ENCODE measurements around the gene ATP10A. TPM values are rescaled to one million over a fixed set of nuclear protein-coding genes. Genes with fewer than 3 reads are reported as not detected.

ATP10A gene
- total RNA-seq, 6 experiments from 2014 or later: 31.0 to 39.5 (median 33.9) TPM

GRCh38 chr15:25838191-25838870 is 24.8 kb downstream of the ATP10A start:
- H3K27me3 Mint-ChIP-seq (ENCODE audit: insufficient read depth): peaks cover 2% of the 10 kb centered on the region
- no peaks in the 10 kb centered on the region for H3K9me3 Mint-ChIP-seq
- no peak overlapping the region for H3K4me3 Mint-ChIP-seq
- no peaks in the 10 kb centered on the region; the same call in 1 of the 2 replicates for H3K4me1 Mint-ChIP-seq (ENCODE audit: low read depth)
- peak overlapping the region; percentile 12; the same call in 1 of the 2 replicates for H3K27ac Mint-ChIP-seq
- no peak for TF ChIP-seq CTCF (IDR thresholded peaks at IDR 0.05)
- peaks cover 6% of the 10 kb centered on the region for H3K36me3 Mint-ChIP-seq (ENCODE audit: low read depth)
- no peak for DNase-seq

- Mint-ChIP-seq H3K4me3 (peak overlapping the region; percentile 85), H3K36me3 (ENCODE audit: low read depth) (peaks cover 23% of the 10 kb centered on the region), H3K9me3 (no peaks in the 10 kb centered on the region), H3K27ac (peak overlapping the region; percentile 99), H3K27me3 (ENCODE audit: insufficient read depth) (peaks cover 2% of the 10 kb centered on the region), H3K4me1 (ENCODE audit: low read depth) (peaks cover 56% of the 10 kb centered on the region)
- no peak for DNase-seq
- no peak for TF ChIP-seq CTCF (IDR thresholded peaks at IDR 0.05)
These were observed 31.0 kb downstream of the ATP10A start for GRCh38 chr15:25832158-25832557.

- peak; percentile 98 for DNase-seq
- H3K27me3 Mint-ChIP-seq (ENCODE audit: insufficient read depth): peaks cover 2% of the 10 kb centered on the region; the same call in 1 of the 2 replicates
- H3K4me3 Mint-ChIP-seq: peak overlapping the region; percentile 85
- H3K27ac Mint-ChIP-seq: peak overlapping the region; percentile 99
- peaks cover 26% of the 10 kb centered on the region for H3K36me3 Mint-ChIP-seq (ENCODE audit: low read depth)
- TF ChIP-seq CTCF (IDR thresholded peaks at IDR 0.05): no peak
- no peaks in the 10 kb centered on the region for H3K9me3 Mint-ChIP-seq
- peaks cover 58% of the 10 kb centered on the region for H3K4me1 Mint-ChIP-seq (ENCODE audit: low read depth)
These were observed 32.2 kb downstream of the ATP10A start for GRCh38 chr15:25830844-25831451.

- Mint-ChIP-seq H3K4me3 (peak overlapping the region; percentile 53), H3K9me3 (no peaks in the 10 kb centered on the region), H3K27me3 (ENCODE audit: insufficient read depth) (peaks cover 2% of the 10 kb centered on the region; the same call in 1 of the 2 replicates), H3K27ac (peak overlapping the region; percentile 99), H3K4me1 (ENCODE audit: low read depth) (peaks cover 77% of the 10 kb centered on the region), H3K36me3 (ENCODE audit: low read depth) (peaks cover 34% of the 10 kb centered on the region)
- TF ChIP-seq CTCF (IDR thresholded peaks at IDR 0.05): no peak
- DNase-seq: peak; percentile 25
These were observed 34.1 kb downstream of the ATP10A start for GRCh38 chr15:25829073-25829472.

- H3K27ac Mint-ChIP-seq: peak overlapping the region; percentile 3; the same call in 1 of the 2 replicates
- H3K27me3 Mint-ChIP-seq (ENCODE audit: insufficient read depth): no peaks in the 10 kb centered on the region
- H3K4me1 Mint-ChIP-seq (ENCODE audit: low read depth): peaks cover 67% of the 10 kb centered on the region
- TF ChIP-seq CTCF (IDR thresholded peaks at IDR 0.05): no peak
- peaks cover 34% of the 10 kb centered on the region for H3K36me3 Mint-ChIP-seq (ENCODE audit: low read depth)
- DNase-seq: no peak
- no peaks in the 10 kb centered on the region for H3K9me3 Mint-ChIP-seq
- no peak overlapping the region for H3K4me3 Mint-ChIP-seq
These were observed 37.9 kb downstream of the ATP10A start for GRCh38 chr15:25825207-25825606.
